Liver (tissue), 9 donors: ENCODE data around the gene OARD1. TPM values are rescaled to one million over a fixed set of nuclear protein-coding genes. Genes with fewer than 3 reads are reported as not detected.

ENCODE experiments used
- DNase-seq: peaks from one replicate; pipeline ENCODE4 v3.0.0-alpha.2; 2017; ENCODE audit warnings: low spot score
- H3K27ac ChIP-seq, 2 donors: one replicate each; pipeline ENCODE4 v1.7.0; 2013; ENCODE audit warnings: inconsistent platforms in 2 of 2, low read length in 2 of 2, control low read depth in 1 of 2, low read depth in 1 of 2, mild to moderate bottlenecking in 1 of 2
- H3K27me3 ChIP-seq, 4 donors: one replicate each; pipeline versions ENCODE4 v1.6.1 to v1.7.0; 2013; ENCODE audit warnings: low read length in 3 of 4, inconsistent platforms in 1 of 4, mild to moderate bottlenecking in 1 of 4, moderate library complexity in 1 of 4; ENCODE audit not compliant: control insufficient read depth in 4 of 4, insufficient read depth in 4 of 4
- H3K36me3 ChIP-seq, 4 donors: one replicate each; pipeline versions ENCODE4 v1.6.1 to v1.7.0; 2013; ENCODE audit warnings: low read length in 3 of 4, mild to moderate bottlenecking in 3 of 4, low read depth in 1 of 4, moderate library complexity in 1 of 4; ENCODE audit not compliant: control insufficient read depth in 4 of 4, insufficient read depth in 3 of 4
- H3K4me1 ChIP-seq, 4 donors: one replicate each; pipeline versions ENCODE4 v1.6.1 to v1.7.0; 2013; ENCODE audit warnings: low read length in 3 of 4, mild to moderate bottlenecking in 3 of 4, moderate library complexity in 1 of 4; ENCODE audit not compliant: control insufficient read depth in 4 of 4, insufficient read depth in 4 of 4
- H3K4me3 ChIP-seq, 3 donors: one replicate each; pipeline versions ENCODE4 v1.6.1 to v1.7.0; 2013; ENCODE audit warnings: low read length in 3 of 3, control low read depth in 1 of 3, low read depth in 1 of 3, mild to moderate bottlenecking in 1 of 3
- H3K9ac ChIP-seq, 2 donors: one replicate each; pipeline ENCODE4 v1.7.0; 2013; ENCODE audit warnings: low read length in 2 of 2, mild to moderate bottlenecking in 2 of 2, moderate library complexity in 2 of 2, control low read depth in 1 of 2, low read depth in 1 of 2
- H3K9me3 ChIP-seq, 4 donors: one replicate each; pipeline versions ENCODE4 v1.6.1 to v1.7.0; 2013; ENCODE audit warnings: low read length in 3 of 4; ENCODE audit not compliant: control insufficient read depth in 4 of 4
- EGR1 ChIP-seq, 2 donors: IDR thresholded peaks; 2 replicates each; pipeline ENCODE4 v1.6.1; 2016 to 2018; ENCODE audit warnings: antibody characterized with exemption in 2 of 2, low read depth in 2 of 2
- FOXA1 ChIP-seq: IDR thresholded peaks from 2 replicates; pipeline ENCODE4 v1.6.1; 2016; ENCODE audit warnings: antibody characterized with exemption
- FOXA2 ChIP-seq: IDR thresholded peaks from 2 replicates; pipeline ENCODE4 v1.6.1; 2016; ENCODE audit warnings: antibody characterized with exemption
- HNF4A ChIP-seq, 2 donors: conservative IDR thresholded peaks; 2 replicates each; pipeline ENCODE4 v1.6.1; 2016; ENCODE audit warnings: antibody characterized with exemption in 2 of 2, mild to moderate bottlenecking in 2 of 2
- HNF4G ChIP-seq: IDR thresholded peaks from 2 replicates; pipeline ENCODE4 v1.6.1; 2016; ENCODE audit warnings: antibody characterized with exemption
- JUND ChIP-seq, 2 donors: IDR thresholded peaks; 2 replicates each; pipeline ENCODE4 v1.6.1; 2016; ENCODE audit warnings: antibody characterized with exemption in 2 of 2
- NR2F2 ChIP-seq: IDR thresholded peaks from 2 replicates; pipeline ENCODE4 v1.6.1; 2016; ENCODE audit warnings: antibody characterized with exemption
- RAD21 ChIP-seq, 2 donors: IDR thresholded peaks; 2 replicates each; pipeline ENCODE4 v1.6.1; 2016; ENCODE audit warnings: antibody characterized with exemption in 2 of 2, mild to moderate bottlenecking in 2 of 2
- RXRA ChIP-seq, 2 donors: IDR thresholded peaks; 2 replicates each; pipeline ENCODE4 v1.6.1; 2017 to 2018; ENCODE audit warnings: antibody characterized with exemption in 2 of 2, mild to moderate bottlenecking in 1 of 2
- SP1 ChIP-seq: IDR thresholded peaks from 2 replicates; pipeline ENCODE4 v1.6.1; 2018; ENCODE audit warnings: antibody characterized with exemption, mild to moderate bottlenecking
- TAF1 ChIP-seq: conservative IDR thresholded peaks from 2 replicates; pipeline ENCODE4 v1.6.1; 2016; ENCODE audit warnings: antibody characterized with exemption, mild to moderate bottlenecking
- YY1 ChIP-seq: IDR thresholded peaks from 2 replicates; pipeline ENCODE4 v1.6.1; 2016; ENCODE audit warnings: antibody characterized with exemption, mild to moderate bottlenecking
- WGBS: extraction: QIAGEN DNeasy Blood & Tissue Kit; methylation state at CpG from one replicate; pipeline ENCODE4 v1.1.7; 2013; 5-methylcytosine and 5-hydroxymethylcytosine counted together
- polyA plus RNA-seq, 2 donors: library from polyadenylated mRNA; stranded (reverse) in 1 of 2; unstranded in 1 of 2; fragments of 200-250 nt in 1 of 2; fragments of >200 nt in 1 of 2; fragmentation: Nextera tagmentation in 1 of 2; extraction: Ambion mirVana in 1 of 2; gene quantifications; one replicate each; pipeline versions ENCODE4 v1.2.1 to v1.2.3, GENCODE V29; 2013 to 2015
- total RNA-seq, 2 donors: library from RNA; depleted of rRNA; stranded (reverse); fragments of >200 nt; gene quantifications; one replicate each; pipeline ENCODE4 v1.2.3, GENCODE V29; 2014
- TF ChIP-seq, protein P1 (sequence below): IDR thresholded peaks from 2 replicates; pipeline ENCODE4 v1.6.1; 2016; ENCODE audit warnings: antibody characterized with exemption
- TF ChIP-seq, protein P2 (sequence below): IDR thresholded peaks from 2 replicates; pipeline ENCODE4 v1.6.1; 2016; ENCODE audit warnings: antibody characterized with exemption
- TF ChIP-seq, protein P3 (sequence below): IDR thresholded peaks from 2 replicates; pipeline ENCODE4 v1.6.1; 2016; ENCODE audit warnings: antibody characterized with exemption
- TF ChIP-seq, protein P4 (sequence below): IDR thresholded peaks from 2 replicates; pipeline ENCODE4 v1.6.1; 2016; ENCODE audit warnings: antibody characterized with exemption, mild to moderate bottlenecking
- TF ChIP-seq, protein P5 (sequence below): fragments of 150-350 bp; IDR thresholded peaks from 2 replicates; pipeline ENCODE4 v1.5.1; 2017; ENCODE audit warnings: improper control_type of control experiment, low read depth, low read length; ENCODE audit not compliant: missing input control
- donor health status: healthy.
- donor health status: healthy.
- donor health status: healthy.
- donor health status: healthy.
- donor health status: healthy.

OARD1 gene
- total and polyA plus RNA-seq, 4 donors: 20.1 to 28.6 (median 23.0) TPM

DNA sequence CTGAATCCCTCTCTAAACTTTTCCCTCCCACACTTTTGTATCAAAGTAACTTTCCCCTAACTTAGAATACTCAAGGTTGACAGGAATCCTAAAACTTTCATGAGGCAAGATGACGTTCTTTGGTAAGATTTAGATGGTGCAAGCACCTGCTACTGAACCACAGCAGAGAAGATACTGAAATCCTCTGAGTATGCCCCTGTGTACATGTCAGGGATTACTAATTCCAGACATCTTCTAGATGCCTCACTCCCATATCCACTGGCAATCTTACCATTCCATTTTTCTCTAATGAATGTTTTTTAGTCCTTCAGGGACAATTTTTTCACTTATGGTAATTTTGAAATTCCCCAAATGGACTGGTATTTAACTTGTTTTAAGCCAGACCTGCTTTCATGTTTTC is 10.1 kb downstream of the OARD1 start:
- TF ChIP-seq FOXA1 (no peak), RAD21 (IDR thresholded peaks at IDR 0.05) (no peak)
- Histone ChIP-seq H3K9me3 (no peaks in the 10 kb centered on the region), H3K27ac (no peak overlapping the region), H3K27me3 (no peaks in the 10 kb centered on the region), H3K4me1 (peaks cover 5 to 32% (median 30%) of the 10 kb centered on the region in 4 donors), H3K9ac (no peak overlapping the region), H3K4me3 (no peak overlapping the region), H3K36me3 (peaks cover 0 to 3% (median 0%) of the 10 kb centered on the region in 4 donors)
- DNase-seq: no peak
- 100% methylated on average over 1 of the region's 1 CpG for WGBS

DNA sequence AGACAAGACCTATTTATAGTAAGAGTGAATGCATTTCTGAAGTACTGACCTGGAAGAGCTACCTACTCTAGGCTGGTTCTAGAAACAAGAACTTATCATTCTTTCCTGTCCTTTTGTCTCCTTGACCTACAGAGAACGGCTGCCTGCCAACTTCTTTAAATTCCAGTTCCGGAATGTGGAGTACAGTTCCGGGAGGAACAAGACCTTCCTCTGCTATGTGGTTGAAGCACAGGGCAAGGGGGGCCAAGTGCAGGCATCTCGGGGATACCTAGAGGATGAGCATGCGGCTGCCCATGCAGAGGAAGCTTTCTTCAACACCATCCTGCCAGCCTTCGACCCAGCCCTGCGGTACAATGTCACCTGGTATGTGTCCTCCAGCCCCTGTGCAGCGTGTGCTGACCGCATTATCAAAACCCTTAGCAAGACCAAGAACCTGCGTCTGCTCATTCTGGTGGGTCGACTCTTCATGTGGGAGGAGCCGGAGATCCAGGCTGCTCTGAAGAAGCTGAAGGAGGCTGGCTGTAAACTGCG is 10.9 kb downstream of the OARD1 start:
- WGBS: 92% methylated on average over 13 of the region's 13 CpGs
- no peak overlapping the region for H3K27ac ChIP-seq
- TF ChIP-seq NR2F2 (no peak), RXRA (IDR thresholded peaks at IDR 0.05) (no peak)
- no peak overlapping the region for H3K4me3 ChIP-seq
- peaks cover 5 to 26% (median 23%) of the 10 kb centered on the region in 4 donors for H3K4me1 ChIP-seq
- H3K27me3 ChIP-seq: no peaks in the 10 kb centered on the region
- no peak overlapping the region for H3K9ac ChIP-seq
- no peaks in the 10 kb centered on the region for H3K9me3 ChIP-seq
- H3K36me3 ChIP-seq: peaks cover 0 to 3% (median 1%) of the 10 kb centered on the region in 4 donors
- DNase-seq: no peak

DNA sequence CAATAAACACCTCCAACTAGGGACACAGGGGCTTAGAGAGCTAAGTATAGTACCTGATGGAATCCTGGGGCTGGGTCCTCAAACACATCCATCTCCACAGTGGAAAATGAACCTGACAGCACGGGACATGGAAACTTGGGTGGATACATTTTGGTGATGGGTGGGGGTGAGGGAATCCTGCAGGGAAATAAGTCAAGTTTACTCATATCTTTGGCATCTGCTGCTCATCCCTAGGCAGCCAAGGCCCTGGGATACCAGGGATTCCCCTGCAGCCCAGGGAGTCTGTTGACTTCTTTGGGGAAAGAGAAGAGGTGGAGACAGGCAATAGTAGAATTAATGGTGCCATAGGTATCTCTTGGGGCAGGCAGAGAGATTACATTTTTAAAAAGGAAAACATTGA is 12.6 kb downstream of the OARD1 start:
- H3K9me3 ChIP-seq: no peaks in the 10 kb centered on the region
- H3K27me3 ChIP-seq: no peaks in the 10 kb centered on the region
- H3K27ac ChIP-seq: no peak overlapping the region
- 94% methylated on average over 1 of the region's 1 CpG for WGBS
- H3K36me3 ChIP-seq: peaks cover 0 to 3% (median 2%) of the 10 kb centered on the region in 4 donors
- H3K4me1 ChIP-seq: peaks cover 5 to 10% (median 7%) of the 10 kb centered on the region in 4 donors
- no peak overlapping the region for H3K9ac ChIP-seq
- no peak overlapping the region for H3K4me3 ChIP-seq
- TF ChIP-seq TAF1 (no peak), FOXA2 (no peak), HNF4A (conservative IDR thresholded peaks at IDR 0.05) (no peak), RXRA (IDR thresholded peaks at IDR 0.05) (no peak), FOXA1 (no peak), EGR1 (IDR thresholded peaks at IDR 0.05; ENCODE audit: low read depth in 2 of 2) (no peak), SP1 (no peak), JUND (IDR thresholded peaks at IDR 0.05) (no peak), HNF4G (no peak), YY1 (no peak), RAD21 (IDR thresholded peaks at IDR 0.05) (no peak)
- TF ChIP-seq, protein P1, sequence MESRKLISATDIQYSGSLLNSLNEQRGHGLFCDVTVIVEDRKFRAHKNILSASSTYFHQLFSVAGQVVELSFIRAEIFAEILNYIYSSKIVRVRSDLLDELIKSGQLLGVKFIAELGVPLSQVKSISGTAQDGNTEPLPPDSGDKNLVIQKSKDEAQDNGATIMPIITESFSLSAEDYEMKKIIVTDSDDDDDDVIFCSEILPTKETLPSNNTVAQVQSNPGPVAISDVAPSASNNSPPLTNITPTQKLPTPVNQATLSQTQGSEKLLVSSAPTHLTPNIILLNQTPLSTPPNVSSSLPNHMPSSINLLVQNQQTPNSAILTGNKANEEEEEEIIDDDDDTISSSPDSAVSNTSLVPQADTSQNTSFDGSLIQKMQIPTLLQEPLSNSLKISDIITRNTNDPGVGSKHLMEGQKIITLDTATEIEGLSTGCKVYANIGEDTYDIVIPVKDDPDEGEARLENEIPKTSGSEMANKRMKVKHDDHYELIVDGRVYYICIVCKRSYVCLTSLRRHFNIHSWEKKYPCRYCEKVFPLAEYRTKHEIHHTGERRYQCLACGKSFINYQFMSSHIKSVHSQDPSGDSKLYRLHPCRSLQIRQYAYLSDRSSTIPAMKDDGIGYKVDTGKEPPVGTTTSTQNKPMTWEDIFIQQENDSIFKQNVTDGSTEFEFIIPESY: no peak
- TF ChIP-seq, protein P2, sequence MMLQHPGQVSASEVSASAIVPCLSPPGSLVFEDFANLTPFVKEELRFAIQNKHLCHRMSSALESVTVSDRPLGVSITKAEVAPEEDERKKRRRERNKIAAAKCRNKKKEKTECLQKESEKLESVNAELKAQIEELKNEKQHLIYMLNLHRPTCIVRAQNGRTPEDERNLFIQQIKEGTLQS: no peak
- TF ChIP-seq, protein P3, sequence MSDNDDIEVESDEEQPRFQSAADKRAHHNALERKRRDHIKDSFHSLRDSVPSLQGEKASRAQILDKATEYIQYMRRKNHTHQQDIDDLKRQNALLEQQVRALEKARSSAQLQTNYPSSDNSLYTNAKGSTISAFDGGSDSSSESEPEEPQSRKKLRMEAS: no peak
- TF ChIP-seq, protein P4, sequence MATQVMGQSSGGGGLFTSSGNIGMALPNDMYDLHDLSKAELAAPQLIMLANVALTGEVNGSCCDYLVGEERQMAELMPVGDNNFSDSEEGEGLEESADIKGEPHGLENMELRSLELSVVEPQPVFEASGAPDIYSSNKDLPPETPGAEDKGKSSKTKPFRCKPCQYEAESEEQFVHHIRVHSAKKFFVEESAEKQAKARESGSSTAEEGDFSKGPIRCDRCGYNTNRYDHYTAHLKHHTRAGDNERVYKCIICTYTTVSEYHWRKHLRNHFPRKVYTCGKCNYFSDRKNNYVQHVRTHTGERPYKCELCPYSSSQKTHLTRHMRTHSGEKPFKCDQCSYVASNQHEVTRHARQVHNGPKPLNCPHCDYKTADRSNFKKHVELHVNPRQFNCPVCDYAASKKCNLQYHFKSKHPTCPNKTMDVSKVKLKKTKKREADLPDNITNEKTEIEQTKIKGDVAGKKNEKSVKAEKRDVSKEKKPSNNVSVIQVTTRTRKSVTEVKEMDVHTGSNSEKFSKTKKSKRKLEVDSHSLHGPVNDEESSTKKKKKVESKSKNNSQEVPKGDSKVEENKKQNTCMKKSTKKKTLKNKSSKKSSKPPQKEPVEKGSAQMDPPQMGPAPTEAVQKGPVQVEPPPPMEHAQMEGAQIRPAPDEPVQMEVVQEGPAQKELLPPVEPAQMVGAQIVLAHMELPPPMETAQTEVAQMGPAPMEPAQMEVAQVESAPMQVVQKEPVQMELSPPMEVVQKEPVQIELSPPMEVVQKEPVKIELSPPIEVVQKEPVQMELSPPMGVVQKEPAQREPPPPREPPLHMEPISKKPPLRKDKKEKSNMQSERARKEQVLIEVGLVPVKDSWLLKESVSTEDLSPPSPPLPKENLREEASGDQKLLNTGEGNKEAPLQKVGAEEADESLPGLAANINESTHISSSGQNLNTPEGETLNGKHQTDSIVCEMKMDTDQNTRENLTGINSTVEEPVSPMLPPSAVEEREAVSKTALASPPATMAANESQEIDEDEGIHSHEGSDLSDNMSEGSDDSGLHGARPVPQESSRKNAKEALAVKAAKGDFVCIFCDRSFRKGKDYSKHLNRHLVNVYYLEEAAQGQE: no peak
- TF ChIP-seq, protein P5, sequence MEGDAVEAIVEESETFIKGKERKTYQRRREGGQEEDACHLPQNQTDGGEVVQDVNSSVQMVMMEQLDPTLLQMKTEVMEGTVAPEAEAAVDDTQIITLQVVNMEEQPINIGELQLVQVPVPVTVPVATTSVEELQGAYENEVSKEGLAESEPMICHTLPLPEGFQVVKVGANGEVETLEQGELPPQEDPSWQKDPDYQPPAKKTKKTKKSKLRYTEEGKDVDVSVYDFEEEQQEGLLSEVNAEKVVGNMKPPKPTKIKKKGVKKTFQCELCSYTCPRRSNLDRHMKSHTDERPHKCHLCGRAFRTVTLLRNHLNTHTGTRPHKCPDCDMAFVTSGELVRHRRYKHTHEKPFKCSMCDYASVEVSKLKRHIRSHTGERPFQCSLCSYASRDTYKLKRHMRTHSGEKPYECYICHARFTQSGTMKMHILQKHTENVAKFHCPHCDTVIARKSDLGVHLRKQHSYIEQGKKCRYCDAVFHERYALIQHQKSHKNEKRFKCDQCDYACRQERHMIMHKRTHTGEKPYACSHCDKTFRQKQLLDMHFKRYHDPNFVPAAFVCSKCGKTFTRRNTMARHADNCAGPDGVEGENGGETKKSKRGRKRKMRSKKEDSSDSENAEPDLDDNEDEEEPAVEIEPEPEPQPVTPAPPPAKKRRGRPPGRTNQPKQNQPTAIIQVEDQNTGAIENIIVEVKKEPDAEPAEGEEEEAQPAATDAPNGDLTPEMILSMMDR: no peak
- no peak for DNase-seq
